GM18502 (cell line): Measurements from ENCODE around the gene TMOD3.
"Not testable (repeated sequence)": the region's sequence is repeated elsewhere in the genome, so short reads cannot be mapped to it uniquely, and the experiment has no call there.

Source experiments
- ATAC-seq: cut with Tn5 transposase; IDR thresholded peaks from one replicate; pipeline ENCODE4 v1.9.1; 2021; ENCODE audit warnings: mild to moderate bottlenecking; ENCODE audit not compliant: unreplicated experiment, poor library complexity

The TMOD3 gene

DNA sequence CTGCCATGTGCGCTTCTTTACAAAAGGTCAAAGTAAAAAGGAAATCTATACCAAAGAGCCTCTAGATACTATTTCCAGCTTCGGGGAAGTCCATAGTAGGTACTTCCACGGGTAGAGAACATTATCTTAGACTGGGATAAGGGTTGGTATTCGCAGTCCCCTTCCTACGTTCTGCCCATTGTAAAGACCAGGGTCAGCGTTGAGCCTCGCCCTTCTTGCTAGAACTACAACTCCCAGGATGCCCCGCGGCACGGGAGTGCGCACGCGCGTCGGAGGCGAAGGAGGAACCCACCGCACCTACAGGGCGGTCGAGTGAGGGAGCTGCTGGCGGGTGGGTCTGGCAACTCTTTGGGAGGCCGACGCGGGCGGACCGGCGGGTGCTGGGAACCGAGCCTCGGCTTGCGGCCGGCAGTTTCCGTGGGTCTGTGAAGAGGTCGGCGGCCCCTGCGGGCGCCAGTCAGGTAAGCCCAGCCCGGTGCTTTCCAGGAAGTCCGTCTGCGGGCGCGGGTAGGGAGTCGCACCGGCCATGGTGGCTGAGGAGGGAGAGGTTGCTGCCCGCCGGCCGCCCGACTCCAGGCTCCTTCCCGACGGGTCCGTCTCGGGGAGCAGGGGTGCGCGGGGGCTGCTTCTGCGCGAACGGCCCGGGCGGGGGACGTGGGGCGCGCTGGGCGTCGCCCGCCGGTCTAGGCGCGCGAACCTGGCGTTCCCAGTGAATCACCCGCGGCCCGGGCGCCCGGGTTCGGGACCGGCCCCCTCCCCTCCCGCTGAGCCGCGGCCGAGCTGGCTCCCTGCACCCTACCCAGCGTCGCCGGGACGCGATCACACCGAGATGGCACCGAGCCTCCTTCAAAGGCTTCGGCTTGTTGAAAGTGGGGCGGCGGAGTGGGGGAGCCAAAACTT is at the start of gene TMOD3:
Gene TMOD3 (plus strand): TSS at position 278 of the 900 bp plus-strand sequence. CDS start 33,232 bp downstream, outside the sequence.
- peak; percentile 87 for ATAC-seq

DNA sequence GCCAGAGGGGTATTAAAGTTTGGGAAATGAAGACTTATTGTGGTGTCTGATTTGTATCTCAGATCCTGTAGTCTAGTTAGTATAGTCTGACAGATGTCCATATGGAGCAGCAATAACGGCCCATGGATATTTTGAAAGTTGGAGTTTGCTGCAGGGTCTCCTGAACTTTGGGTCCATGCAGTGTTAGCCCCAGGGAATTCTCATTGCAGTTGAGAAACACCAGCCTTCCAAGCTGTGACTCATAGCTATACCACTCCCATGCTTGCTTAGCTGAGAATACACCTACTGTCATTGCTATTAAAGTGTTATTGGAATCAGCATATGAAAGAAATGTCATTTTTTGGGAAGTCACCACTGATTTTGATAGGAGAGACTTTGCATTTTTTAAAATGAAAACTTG is 48.8 kb upstream of the TMOD3 start:
- ATAC-seq: no peak

DNA sequence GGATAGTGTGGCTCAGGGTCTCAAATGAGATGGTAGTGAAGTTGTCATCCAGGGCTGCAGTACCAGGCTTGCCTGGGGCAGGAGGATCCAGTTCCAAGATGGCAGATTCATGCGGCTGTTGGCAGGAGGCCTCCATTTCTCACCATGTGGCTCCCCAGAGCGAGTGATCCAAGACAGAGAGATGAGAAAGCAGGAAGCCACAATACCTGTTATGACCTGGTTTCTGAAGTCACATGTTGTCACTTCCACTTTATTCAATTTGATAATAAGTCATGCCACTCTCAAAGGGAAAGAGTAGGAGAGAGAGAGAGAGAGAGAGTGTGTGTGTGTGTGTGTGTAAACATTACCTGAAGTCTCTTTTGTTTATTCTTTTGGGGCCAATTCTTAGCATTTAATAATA is 47.9 kb upstream of the TMOD3 start:
- ATAC-seq: no peak

DNA sequence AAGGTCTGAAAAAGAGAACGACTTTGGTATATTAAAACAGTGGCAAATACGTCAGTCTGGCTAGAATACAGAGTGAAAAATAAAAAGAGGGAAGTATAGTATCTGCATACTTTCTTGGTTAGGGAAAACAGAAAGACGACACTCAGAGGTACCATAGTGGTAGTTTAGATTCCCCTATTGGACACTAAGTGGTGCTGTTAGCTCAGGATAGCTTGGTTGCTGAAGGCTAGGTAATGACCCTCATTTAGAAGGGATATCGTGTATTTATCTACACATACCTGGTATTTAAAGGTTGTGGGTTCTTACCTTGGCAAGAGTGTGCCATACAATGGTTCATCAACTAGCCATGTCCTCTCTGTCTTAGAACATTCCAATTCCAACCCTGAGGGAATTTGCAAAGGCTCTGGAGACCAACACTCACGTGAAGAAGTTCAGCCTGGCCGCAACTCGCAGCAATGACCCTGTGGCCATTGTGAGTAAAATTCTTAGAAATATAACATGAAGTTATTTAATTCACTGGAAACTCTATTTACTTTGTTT is 47.0 kb upstream of the TMOD3 start:
- no peak for ATAC-seq

DNA sequence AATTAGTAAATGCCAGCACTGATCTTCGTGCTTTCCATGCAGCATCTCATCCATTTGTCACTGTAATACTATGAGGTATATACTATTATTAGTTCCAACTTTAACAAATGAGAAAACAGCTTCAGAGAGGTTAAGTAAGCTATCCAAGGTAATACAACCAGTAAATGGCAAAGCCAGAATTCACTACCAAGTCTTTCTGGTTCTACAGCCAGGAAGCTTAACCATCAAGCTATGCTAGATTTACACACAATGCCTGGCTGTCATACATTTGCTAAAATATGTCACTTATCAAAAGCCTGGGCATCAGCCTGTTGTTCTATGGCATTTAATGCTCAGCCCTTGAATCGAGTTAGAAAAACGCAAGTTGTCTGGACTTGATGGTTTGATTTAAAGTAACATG is 45.5 kb upstream of the TMOD3 start:
- ATAC-seq: no peak

DNA sequence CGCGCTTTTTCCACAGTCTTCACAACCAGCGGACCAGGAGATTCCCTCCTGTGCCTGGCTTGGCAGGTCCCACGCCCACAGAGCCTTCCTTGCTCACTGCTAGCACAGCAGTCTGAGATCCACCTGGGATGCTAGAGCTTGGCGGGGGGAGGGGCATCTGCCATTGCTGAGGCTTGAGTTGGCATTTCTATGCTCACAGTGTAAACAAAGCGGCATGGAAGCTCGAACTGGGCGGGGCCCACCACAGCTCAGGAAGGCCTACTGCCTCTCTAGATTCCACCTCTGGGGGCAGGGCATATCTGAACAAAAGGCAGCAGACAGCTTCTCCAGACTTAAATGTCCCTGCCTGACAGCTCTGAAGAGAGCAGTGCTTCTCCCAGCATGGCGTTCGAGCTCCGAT is 42.3 kb upstream of the TMOD3 start:
- not testable (repeated sequence) for ATAC-seq

DNA sequence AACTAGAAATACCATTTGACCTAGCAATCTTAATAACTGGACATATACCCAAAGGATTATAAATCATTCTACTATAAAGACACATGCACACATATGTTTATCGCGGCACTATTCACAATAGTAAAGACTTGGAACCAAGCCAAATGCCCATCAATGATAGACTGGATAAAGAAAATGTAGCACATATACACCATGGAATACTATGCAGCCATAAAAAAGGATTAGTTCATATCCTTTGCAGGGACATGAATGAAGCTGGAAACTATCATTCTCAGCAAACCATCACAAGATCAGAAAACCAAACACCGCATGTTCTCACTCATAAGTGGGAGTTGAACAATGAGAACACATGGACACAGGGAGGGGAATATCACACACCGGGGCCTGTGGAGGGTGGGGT is 37.0 kb upstream of the TMOD3 start:
- not testable (repeated sequence) for ATAC-seq

DNA sequence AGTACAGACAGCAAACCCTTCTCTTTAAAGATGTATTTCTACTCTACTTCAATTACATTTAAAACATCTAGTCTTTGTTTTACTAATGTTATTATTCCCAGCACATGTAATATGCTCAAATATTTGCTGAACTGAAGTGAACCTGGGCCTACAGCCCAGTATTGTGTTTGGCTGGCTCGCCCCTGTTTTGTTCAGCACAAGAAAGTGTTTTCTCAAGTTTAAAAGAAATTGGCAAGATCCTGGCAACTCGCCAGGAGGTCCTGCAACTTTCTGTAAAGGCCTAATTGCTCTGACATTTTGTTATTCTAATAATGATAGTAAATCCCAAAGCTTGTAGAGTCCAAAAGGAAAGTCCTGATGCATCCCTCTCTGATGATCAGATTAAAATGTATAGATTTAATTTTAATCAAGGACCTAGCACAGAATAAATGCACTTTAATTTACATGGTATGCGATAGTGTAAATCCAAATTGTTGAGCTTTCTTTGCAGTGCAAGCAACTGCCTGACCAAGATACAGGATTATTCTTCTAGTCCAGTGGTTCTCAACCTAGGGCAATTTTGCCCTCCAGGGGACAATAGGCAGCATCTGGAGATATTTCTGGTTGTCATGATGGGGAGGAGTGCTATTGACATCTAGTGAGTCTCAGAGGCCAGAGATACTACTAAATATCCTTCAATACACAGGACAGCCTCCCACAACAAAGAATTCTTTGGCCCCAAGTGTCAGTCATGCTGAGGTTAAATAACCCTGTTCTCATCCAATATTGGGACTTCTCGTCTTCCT is 35.7 kb upstream of the TMOD3 start:
- ATAC-seq: no peak

DNA sequence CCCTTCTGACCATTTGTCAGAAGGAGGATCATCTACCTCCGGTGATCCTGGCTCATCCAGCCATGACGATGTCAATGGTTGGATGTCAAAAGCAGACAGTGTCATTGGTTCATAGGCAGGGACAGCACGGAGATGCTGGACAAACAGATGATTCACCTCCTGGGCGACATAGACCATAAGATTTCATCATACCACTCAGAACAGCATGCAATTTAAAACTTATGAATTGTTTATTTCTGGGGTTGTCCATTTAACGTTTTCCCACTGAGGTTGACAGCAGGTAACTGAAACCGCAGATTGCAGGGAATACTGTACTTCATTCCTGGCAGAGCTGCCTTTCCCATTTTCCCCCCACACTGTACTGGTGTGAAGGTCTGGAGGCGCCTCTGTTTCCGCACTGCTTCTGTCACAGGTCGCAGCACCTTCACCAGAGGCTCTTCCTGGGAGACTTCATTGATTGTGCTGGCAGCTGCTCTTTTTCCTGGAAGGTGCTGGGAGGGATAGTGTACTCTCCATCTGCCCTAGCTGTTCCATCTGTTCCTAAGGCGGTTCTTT is 32.5 kb upstream of the TMOD3 start:
- no peak for ATAC-seq

DNA sequence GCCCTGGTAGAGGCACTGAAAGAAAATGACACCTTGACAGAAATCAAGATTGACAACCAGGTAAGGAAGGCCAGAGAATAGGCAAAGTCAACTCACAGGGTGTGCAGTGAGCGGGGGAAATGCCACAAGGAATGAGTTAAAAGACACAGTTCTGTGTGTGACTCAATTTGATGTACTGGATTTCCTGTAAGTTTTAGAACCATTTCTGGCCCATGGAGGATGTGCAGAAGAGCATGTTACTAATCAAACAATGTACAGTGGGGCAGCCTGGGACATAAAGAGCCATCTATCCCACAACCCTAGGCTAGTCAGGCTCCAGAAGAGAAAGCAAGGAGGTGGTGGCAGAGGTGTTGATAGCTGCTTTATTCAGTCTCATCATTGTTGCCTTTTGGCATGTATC is 31.2 kb upstream of the TMOD3 start:
- no peak for ATAC-seq

DNA sequence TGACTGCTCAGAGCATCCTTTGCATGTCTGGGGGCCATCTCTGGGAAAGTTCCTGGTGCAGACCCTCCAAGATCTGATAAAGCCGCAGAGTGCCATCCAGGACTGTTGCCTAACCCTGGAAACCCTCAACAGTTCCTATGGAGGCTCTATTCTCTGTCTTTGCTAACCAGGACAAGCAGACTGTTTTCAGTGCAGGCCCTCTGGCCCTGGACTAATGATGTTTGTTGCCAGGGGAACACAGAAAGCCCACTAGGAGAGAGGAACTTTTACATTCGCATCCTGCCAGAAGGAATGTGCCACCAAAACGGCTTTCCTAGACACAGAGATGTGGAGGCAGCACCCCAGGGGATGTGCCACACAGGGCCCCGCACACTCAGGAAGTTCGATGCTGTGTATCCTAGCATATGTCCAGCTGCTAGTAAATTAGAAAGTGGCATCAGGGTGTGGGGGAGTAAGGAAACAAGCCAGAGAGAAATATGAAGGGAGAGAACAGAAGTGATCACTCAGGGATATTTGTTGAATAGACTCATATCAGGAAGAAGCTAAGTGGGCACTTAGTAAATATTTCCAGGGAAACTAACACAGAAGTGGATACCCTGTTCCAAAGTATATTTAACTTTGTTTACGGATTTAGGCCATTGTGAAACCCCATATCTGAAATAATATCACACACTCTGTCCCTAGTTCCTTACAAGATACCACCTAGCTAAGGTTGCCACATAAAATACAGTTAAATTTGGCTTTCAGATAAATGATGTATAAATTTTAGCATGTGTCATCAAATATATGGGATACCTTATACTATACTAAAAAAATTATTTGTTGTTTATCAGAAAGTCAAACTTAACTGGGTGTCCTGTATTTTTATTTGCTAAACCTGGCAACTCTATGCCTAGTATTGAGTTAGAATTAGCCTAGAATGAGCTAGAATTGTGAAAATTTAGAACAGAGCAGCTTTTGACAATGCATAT is 29.9 kb upstream of the TMOD3 start:
- no peak for ATAC-seq

DNA sequence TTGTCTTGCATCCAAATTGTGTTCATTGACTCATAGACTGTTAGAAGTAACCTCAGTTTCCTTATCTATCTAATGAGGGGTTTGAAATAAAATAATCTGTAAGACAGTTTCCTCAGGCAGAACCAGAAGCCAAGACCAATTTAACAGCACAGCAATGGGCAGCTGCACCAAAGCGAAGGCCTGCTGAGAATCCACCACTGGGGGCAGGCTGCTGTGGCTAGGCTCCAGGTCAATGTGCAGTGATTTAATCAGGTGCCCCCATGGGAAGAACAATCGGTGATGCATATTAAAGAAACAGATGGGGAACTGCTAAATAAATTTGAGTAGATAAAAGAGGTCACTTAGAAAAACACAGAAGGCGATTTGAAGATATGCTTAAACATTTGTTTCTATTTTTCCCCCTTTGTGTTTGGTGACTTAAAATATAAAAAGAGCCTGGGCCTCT is 28.0 kb upstream of the TMOD3 start:
- no peak for ATAC-seq

DNA sequence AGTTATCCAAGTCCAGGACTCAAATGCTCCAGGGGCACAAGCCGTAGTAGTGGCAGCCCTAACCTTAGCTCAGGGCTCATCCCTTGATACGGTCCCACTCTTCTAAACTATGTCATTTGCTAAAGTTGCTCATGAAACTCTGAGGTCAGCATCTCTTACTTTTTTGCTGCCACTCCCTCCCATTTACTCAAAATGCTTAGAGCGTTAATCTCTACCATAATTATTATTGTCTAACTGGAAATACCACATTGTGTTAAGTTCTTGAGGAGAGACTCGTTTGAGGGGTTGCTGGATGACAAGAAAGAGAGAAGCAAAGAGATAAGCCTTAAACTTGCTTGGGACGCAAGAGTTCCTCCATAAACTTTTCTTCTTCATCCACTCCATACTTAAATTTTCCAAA is 26.9 kb upstream of the TMOD3 start:
- ATAC-seq: no peak

DNA sequence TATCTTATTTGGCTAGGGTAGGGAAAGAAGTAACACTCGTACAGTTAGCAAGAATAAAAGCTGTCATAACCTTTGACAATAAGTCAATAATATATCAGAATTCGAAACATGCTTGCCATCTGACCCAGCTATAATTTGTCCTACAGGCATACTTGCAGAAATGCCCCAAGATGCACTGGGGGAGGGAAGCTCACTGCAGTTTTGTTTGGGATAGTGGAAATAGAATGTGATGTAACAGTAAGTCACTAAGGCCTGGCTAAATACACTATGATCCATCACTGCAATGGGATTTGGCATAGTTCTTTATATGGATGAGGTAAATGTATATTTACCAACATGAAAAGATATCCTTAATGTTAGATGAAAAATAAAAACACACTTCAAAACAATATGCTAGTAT is 25.5 kb upstream of the TMOD3 start:
- no peak for ATAC-seq

DNA sequence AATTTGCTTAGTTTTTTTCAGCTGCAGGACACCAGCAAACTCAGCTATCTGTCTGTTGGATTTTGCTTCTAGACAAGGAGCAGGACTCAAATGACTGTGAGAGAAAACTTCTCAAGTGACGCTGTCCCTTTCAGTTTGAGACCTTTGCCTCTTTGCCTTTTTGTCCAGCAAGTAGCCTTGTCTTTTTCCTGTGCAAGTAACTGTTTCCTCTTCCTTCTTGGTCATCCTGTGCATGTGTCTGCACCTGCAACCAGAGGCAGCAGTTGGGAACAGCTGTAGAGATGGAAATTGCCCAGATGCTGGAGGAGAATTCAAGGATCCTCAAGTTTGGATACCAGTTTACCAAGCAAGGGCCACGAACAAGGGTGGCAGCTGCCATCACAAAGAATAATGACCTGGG is 23.3 kb upstream of the TMOD3 start:
- no peak for ATAC-seq

DNA sequence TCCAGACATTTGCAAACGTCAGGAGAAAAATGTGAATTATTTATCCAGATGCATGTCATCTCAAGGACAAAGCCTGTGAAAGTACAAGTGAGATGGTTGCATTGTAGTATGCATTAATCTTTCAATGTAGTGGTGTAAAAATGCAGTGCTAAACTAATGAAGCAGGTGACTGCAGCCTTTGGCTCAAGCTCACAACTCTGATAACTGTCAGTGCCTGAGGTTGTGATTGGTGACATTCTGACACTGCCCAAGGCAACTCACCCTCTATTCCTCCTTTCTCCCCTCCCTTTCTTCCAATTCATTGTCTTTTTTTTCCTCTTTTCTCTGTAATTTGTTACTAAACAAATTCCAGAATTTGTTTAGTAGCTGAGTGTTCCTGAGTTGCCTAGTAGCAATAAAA is 20.0 kb upstream of the TMOD3 start:
- ATAC-seq: no peak

DNA sequence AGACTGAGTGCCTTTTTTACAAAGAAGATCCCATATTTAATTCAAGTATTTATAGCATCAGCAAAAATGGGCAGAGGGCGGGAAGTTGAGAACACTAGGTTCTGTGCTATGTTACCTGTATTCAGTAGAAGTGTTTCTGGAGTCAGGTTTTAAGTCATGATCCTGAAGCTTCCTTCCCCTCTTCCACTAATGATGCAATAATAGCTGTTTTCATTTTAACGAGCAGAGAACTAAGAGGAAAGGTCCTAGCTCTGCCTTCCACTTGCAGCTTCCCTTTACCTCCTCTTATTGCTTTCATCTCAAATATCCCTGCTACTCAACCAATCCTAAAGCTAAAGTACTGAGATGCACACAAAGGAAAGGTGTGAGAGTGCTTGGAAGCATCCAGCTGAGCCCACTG is 16.9 kb upstream of the TMOD3 start:
- ATAC-seq: no peak

DNA sequence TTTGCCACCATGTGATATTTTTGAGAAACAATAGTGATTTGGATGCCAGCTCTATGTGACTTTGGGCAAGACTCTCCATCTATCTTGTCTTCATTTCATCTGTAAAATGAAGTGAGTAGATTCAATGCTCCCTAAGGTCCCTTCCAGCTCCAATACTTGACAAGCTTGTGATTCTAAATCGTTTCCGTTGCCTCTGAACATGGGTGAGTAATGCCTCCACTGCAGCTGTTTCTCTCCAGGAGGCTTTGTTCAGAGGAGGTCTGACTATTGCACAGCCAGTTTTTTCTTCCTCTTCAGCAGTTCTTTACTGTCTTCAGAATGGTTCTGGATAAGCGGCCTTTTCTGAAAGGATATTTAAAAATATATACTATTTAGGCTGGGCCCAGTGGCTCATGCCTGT is 14.8 kb upstream of the TMOD3 start:
- ATAC-seq: no peak

DNA sequence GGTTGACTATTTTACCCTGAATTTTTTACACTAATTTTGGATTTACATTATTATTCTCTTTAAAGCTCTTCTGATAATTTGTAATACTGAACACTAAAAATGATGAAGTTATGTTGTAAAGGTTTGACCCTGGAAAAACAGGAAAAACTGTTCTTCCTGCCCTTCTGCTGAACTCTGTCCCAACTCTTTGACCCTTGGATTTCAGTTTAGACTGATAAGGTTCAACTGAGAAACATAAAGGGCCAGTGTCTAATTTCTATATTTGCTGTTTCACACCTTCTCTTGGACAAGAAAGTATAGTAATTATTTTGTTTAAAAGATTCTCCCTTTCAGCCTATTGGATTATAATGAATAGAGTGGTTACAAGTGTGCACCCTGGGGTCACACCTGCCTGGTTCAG is 12.8 kb upstream of the TMOD3 start:
- ATAC-seq: no peak

DNA sequence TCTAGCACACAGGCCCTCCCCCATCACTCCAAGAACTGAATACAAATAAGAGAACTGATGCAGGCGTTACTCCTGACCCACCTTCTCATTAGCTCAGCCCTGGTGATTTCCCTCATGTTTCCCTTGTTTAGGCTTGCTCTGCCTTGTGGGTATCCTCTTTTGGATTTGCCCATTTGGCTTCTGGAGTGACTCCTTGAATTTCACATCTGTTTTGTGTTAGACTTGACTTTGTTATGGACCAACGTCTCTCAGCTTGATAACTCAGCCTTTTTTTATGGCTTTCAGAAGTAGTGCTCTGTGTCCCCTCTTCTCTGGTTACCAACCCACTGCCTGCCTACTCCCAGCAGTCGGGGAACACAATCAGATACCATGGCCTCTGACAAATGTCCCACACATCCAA is 11.3 kb upstream of the TMOD3 start:
- no peak for ATAC-seq
